ENCODE data around the gene DGKE. TPM values are rescaled to one million over a fixed set of nuclear protein-coding genes. Genes with fewer than 3 reads are reported as not detected.

The DGKE gene
- total and polyA plus RNA-seq, 2 of the 13 experiments (the other 11 are each of a cell fraction or from before 2014, with no cell fraction given), result 3.2 to 5.3 TPM

DNA sequence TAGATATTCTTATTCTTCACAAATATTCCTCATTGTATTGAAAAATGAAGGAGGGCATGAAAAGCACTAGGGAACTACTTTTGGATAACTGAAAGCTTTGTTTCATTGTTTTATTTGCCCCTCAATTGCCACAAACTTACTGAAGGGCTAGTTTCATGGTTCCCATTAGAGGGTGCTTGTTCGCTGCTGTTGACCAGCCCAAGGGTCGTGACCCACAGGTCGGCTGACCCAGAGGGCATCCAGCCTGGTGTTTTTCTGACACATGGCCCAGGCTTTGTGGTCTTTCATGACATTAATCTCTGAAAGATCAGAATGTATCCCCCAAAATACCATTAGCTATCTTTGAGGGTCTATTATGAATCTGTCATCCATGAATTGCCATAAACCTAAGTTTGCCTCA lies 30.0 kb downstream of the DGKE start (continued):
- TF ChIP-seq, protein P1, sequence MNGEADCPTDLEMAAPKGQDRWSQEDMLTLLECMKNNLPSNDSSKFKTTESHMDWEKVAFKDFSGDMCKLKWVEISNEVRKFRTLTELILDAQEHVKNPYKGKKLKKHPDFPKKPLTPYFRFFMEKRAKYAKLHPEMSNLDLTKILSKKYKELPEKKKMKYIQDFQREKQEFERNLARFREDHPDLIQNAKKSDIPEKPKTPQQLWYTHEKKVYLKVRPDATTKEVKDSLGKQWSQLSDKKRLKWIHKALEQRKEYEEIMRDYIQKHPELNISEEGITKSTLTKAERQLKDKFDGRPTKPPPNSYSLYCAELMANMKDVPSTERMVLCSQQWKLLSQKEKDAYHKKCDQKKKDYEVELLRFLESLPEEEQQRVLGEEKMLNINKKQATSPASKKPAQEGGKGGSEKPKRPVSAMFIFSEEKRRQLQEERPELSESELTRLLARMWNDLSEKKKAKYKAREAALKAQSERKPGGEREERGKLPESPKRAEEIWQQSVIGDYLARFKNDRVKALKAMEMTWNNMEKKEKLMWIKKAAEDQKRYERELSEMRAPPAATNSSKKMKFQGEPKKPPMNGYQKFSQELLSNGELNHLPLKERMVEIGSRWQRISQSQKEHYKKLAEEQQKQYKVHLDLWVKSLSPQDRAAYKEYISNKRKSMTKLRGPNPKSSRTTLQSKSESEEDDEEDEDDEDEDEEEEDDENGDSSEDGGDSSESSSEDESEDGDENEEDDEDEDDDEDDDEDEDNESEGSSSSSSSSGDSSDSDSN (CRISPR knock-in tag; IDR thresholded peaks at IDR 0.05), result no peak

- Histone ChIP-seq H3K79me2 (ENCODE audit: insufficient read depth, low read length) (no peaks in the 10 kb centered on the region), H3K4me2 (ENCODE audit: low read depth, low read length) (no peak overlapping the region), H3K9me3 (ENCODE audit: low read length) (no peaks in the 10 kb centered on the region), H3K36me3 (replicated peaks in 1 of 2; ENCODE audit: control insufficient read depth in 1 of 2, insufficient read depth in 2 of 2, low read length in 2 of 2) (no peaks in the 10 kb centered on the region; a peak in 2 of 5 replicates), H3K4me1 (ENCODE audit: insufficient read depth, low read length) (peaks cover 12% of the 10 kb centered on the region), H3K27me3 (ENCODE audit: control insufficient read depth in 1 of 2, insufficient read depth in 2 of 2, low read length in 2 of 2) (no peaks in the 10 kb centered on the region), H4K20me1 (ENCODE audit: insufficient read depth, low read length) (no peaks in the 10 kb centered on the region), H3K4me3 (replicated peaks in 1 of 3; ENCODE audit: insufficient read depth in 1 of 3, low read depth in 2 of 3, low read length in 3 of 3) (no peak overlapping the region), H3K9ac (ENCODE audit: insufficient read depth, low read depth, low read length) (no peak overlapping the region), H2AFZ (ENCODE audit: low read length) (no peak overlapping the region), H3K27ac (ENCODE audit: extremely low read length, insufficient read depth, low read length) (no peak overlapping the region)
- intact Hi-C loops (cut with micrococcal nuclease; ENCODE audit: unreplicated experiment) (loop anchor here (1.0 kb wide), 1 partner anchor 47 kb away; no protein-coding TSS in a partner anchor), in situ Hi-C loops (cut with HindIII; ENCODE audit: extremely low pct_ligation_motif_present, low pct_unique_long_range_greater_than_20kb) (no loop called here)
- POLR2A ChIA-PET, result no interaction called here
- CTCF ChIA-PET (ENCODE audit: low intra/inter-chr PET ratio, low total read pairs), result interaction anchor here (1.2 kb wide), 1 partner anchor 46 kb away, joined by 6 read pairs; no protein-coding TSS in a partner anchor
- WGBS (ENCODE audit: low lambda C conversion rate), result 82% methylated on average over 5 of the region's 5 CpGs
- no TSS peak for BruUV-seq (replicated peaks)
- ATAC-seq (no peak), FAIRE-seq (no peak), DNase-seq (ENCODE audit: low spot score) (no peak)
- TF ChIP-seq SATB2 (CRISPR knock-in tag; IDR thresholded peaks at IDR 0.05), result no peak
- TF ChIP-seq ZNF615 (CRISPR knock-in tag; IDR thresholded peaks at IDR 0.05; ENCODE audit: borderline replicate concordance), result no peak
- no peak for TF ChIP-seq NR2F1 (CRISPR knock-in tag; IDR thresholded peaks at IDR 0.05)
- no peak for TF ChIP-seq ZFYVE20 (CRISPR knock-in tag; IDR thresholded peaks at IDR 0.05; ENCODE audit: borderline replicate concordance, low read depth)
- TF ChIP-seq TAF1 (CRISPR knock-in tag; IDR thresholded peaks at IDR 0.05), result no peak
- TF ChIP-seq, protein P2, sequence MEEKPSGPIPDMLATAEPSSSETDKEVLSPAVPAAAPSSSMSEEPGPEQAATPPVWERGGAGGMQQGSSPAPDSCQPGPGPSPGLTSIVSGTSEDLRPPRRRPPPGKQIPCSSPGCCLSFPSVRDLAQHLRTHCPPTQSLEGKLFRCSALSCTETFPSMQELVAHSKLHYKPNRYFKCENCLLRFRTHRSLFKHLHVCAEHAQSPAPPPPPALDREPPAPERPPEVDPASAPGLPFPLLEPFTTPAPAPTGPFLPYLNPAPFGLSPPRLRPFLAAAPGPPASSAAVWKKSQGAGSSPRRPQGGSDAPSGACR (CRISPR knock-in tag; IDR thresholded peaks at IDR 0.05), result no peak
- TF ChIP-seq SRF (IDR thresholded peaks at IDR 0.05; ENCODE audit: low read depth, low read length), result no peak
- TF ChIP-seq ZFP90 (CRISPR knock-in tag; IDR thresholded peaks at IDR 0.05; ENCODE audit: borderline replicate concordance), result no peak
- TF ChIP-seq ZNF616 (CRISPR knock-in tag; IDR thresholded peaks at IDR 0.05; ENCODE audit: low read depth), result no peak
- no peak for TF ChIP-seq ZNF343 (CRISPR knock-in tag; IDR thresholded peaks at IDR 0.05)
Observed at GRCh38 chr17:56866076-56866475, 32.1 kb downstream of the DGKE start.

Data from HepG2 (cell line).